Measurements from ENCODE around the gene MTHFD1L.

MTHFD1L gene

GRCh38 chr6:150987371-150987828 is 121.9 kb downstream of the MTHFD1L start:
- DNase-seq: no peak

- no peak for DNase-seq
These were observed 122.5 kb downstream of the MTHFD1L start for GRCh38 chr6:150987855-150988464.

GRCh38 chr6:150991487-150991886 is 126.0 kb downstream of the MTHFD1L start:
- no peak for DNase-seq

GRCh38 chr6:150992262-150992661 is 126.8 kb downstream of the MTHFD1L start:
- no peak for DNase-seq

GRCh38 chr6:150992703-150993102 is 127.2 kb downstream of the MTHFD1L start:
- DNase-seq: no peak

GRCh38 chr6:150993253-150993652 is 127.8 kb downstream of the MTHFD1L start:
- DNase-seq: no peak

GRCh38 chr6:150994026-150994425 is 128.5 kb downstream of the MTHFD1L start:
- no peak for DNase-seq

- no peak for DNase-seq
These were observed 131.5 kb downstream of the MTHFD1L start for GRCh38 chr6:150996968-150997367.

GRCh38 chr6:150999107-150999506 is 133.6 kb downstream of the MTHFD1L start:
- no peak for DNase-seq

GRCh38 chr6:150999576-150999975 is 134.1 kb downstream of the MTHFD1L start:
- no peak for DNase-seq

- DNase-seq: no peak
These were observed 136.0 kb downstream of the MTHFD1L start for GRCh38 chr6:151001387-151002056.

GRCh38 chr6:151002057-151002450 is 136.6 kb downstream of the MTHFD1L start:
- DNase-seq: no peak

GRCh38 chr6:151002491-151002935 is 137.0 kb downstream of the MTHFD1L start:
- peak in 1 of 56 donors; percentile 3 for DNase-seq

GRCh38 chr6:151004383-151005024 is 139.0 kb downstream of the MTHFD1L start:
- no peak for DNase-seq

- no peak for DNase-seq
These were observed 139.7 kb downstream of the MTHFD1L start for GRCh38 chr6:151005164-151005563.

- no peak for DNase-seq
These were observed 140.6 kb downstream of the MTHFD1L start for GRCh38 chr6:151005896-151006632.

GRCh38 chr6:151007076-151007475 is 141.6 kb downstream of the MTHFD1L start:
- DNase-seq: no peak

GRCh38 chr6:151007922-151008321 is 142.4 kb downstream of the MTHFD1L start:
- DNase-seq: no peak

- DNase-seq: no peak
These were observed 142.9 kb downstream of the MTHFD1L start for GRCh38 chr6:151008425-151008824.

- no peak for DNase-seq
These were observed 144.1 kb downstream of the MTHFD1L start for GRCh38 chr6:151009576-151009975.

GRCh38 chr6:151010071-151010470 is 144.6 kb downstream of the MTHFD1L start:
- no peak for DNase-seq
